Measurements from ENCODE around the gene G6PC1. TPM values are rescaled to one million over a fixed set of nuclear protein-coding genes. Genes with fewer than 3 reads are reported as not detected.

The G6PC1 gene
- total RNA-seq, 1 donor from 2014 or later = not detected

GRCh38 chr17:42928714-42929496, 28.3 kb downstream of the G6PC1 start:
- H3K36me3 Mint-ChIP-seq (ENCODE audit: insufficient read depth) = no peaks in the 10 kb centered on the region
- H3K27ac Mint-ChIP-seq = peak overlapping the region; percentile 87
- H3K27me3 Mint-ChIP-seq = peaks cover under 1% of the 10 kb centered on the region
- H3K9me3 Mint-ChIP-seq (ENCODE audit: low read depth) = no peaks in the 10 kb centered on the region
- H3K4me1 Mint-ChIP-seq (ENCODE audit: low read depth) = peaks cover 7% of the 10 kb centered on the region
- TF ChIP-seq CTCF (IDR thresholded peaks at IDR 0.05; ENCODE audit: unreplicated experiment) = peak; percentile 65
- DNase-seq (ENCODE audit: low spot score, unreplicated experiment) = no peak
- H3K4me3 Mint-ChIP-seq (ENCODE audit: low read depth) = no peak overlapping the region

DNA sequence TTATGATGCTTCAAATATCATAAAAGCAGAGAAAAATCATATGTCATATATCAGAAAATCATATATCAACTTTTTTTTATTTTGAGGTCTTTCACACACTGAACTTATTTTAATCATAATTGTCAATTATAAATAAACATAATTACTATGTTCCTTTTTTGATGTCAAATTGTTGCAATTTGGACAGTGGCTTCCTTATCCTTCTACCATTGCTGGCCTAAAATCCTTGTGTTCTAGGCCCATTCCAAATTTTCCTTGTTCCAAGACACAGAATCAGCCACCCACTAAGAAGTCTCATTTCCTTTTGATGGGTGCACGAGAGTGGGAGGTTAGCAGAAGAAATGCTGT, 28.9 kb downstream of the G6PC1 start:
- Mint-ChIP-seq H3K27ac (no peak overlapping the region), H3K9me3 (ENCODE audit: low read depth) (no peaks in the 10 kb centered on the region), H3K4me1 (ENCODE audit: low read depth) (peaks cover 7% of the 10 kb centered on the region), H3K27me3 (peaks cover 3% of the 10 kb centered on the region), H3K4me3 (ENCODE audit: low read depth) (no peak overlapping the region), H3K36me3 (ENCODE audit: insufficient read depth) (no peaks in the 10 kb centered on the region)
- TF ChIP-seq CTCF (IDR thresholded peaks at IDR 0.05; ENCODE audit: unreplicated experiment) = no peak
- DNase-seq (ENCODE audit: low spot score, unreplicated experiment) = no peak

- peak; percentile 72 for TF ChIP-seq CTCF (IDR thresholded peaks at IDR 0.05; ENCODE audit: unreplicated experiment)
- peak; percentile 30 for DNase-seq (ENCODE audit: low spot score, unreplicated experiment)
- Mint-ChIP-seq H3K9me3 (ENCODE audit: low read depth) (no peaks in the 10 kb centered on the region), H3K36me3 (ENCODE audit: insufficient read depth) (no peaks in the 10 kb centered on the region), H3K4me1 (ENCODE audit: low read depth) (no peaks in the 10 kb centered on the region), H3K4me3 (ENCODE audit: low read depth) (no peak overlapping the region), H3K27me3 (peaks cover 3% of the 10 kb centered on the region), H3K27ac (no peak overlapping the region)
Observed at GRCh38 chr17:42937712-42938596, 37.4 kb downstream of the G6PC1 start.

DNA sequence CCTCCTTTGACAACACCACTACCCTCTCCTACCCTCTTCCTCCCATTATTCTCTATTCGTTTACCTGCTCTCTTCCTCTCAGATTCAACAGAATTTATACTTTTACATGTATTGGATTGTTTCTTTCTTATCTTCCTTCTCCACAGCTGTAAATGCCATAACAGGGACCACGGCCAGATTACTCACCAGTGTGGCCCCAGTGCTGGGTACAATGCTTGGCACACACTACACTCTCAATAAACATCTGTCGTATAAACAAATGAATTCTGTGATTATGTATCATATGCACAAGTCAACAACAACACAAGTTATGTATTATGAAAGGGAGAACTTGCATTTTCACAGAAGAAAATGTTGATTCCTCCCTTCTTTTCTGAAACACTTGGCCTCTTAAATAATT, 43.6 kb downstream of the G6PC1 start:
- Mint-ChIP-seq H3K36me3 (ENCODE audit: insufficient read depth) (peaks cover 3% of the 10 kb centered on the region), H3K27ac (no peak overlapping the region), H3K9me3 (ENCODE audit: low read depth) (no peaks in the 10 kb centered on the region), H3K4me1 (ENCODE audit: low read depth) (no peaks in the 10 kb centered on the region), H3K27me3 (no peaks in the 10 kb centered on the region), H3K4me3 (ENCODE audit: low read depth) (no peak overlapping the region)
- no peak for DNase-seq (ENCODE audit: low spot score, unreplicated experiment)
- no peak for TF ChIP-seq CTCF (IDR thresholded peaks at IDR 0.05; ENCODE audit: unreplicated experiment)

- no peak for TF ChIP-seq CTCF (IDR thresholded peaks at IDR 0.05; ENCODE audit: unreplicated experiment)
- no peaks in the 10 kb centered on the region for H3K9me3 Mint-ChIP-seq (ENCODE audit: low read depth)
- H3K27ac Mint-ChIP-seq = peak overlapping the region; percentile 11
- H3K4me3 Mint-ChIP-seq (ENCODE audit: low read depth) = no peak overlapping the region
- no peak for DNase-seq (ENCODE audit: low spot score, unreplicated experiment)
- H3K27me3 Mint-ChIP-seq = no peaks in the 10 kb centered on the region
- H3K36me3 Mint-ChIP-seq (ENCODE audit: insufficient read depth) = peaks cover 8% of the 10 kb centered on the region
- H3K4me1 Mint-ChIP-seq (ENCODE audit: low read depth) = no peaks in the 10 kb centered on the region
Observed at GRCh38 chr17:42946812-42947211, 46.2 kb downstream of the G6PC1 start.

Measured in progenitor cell of endocrine pancreas (in vitro differentiated cells).